GF-D8 (cell line): ENCODE data around the gene WDR91.
"Not testable (repeated sequence)": the region's sequence is repeated elsewhere in the genome, so short reads cannot be mapped to it uniquely, and the experiment has no call there.

Experiments used
- DNase-seq: peaks from one replicate; lab custom pipeline; 2025; lab: John Stamatoyannopoulos, UW

Gene WDR91

DNA sequence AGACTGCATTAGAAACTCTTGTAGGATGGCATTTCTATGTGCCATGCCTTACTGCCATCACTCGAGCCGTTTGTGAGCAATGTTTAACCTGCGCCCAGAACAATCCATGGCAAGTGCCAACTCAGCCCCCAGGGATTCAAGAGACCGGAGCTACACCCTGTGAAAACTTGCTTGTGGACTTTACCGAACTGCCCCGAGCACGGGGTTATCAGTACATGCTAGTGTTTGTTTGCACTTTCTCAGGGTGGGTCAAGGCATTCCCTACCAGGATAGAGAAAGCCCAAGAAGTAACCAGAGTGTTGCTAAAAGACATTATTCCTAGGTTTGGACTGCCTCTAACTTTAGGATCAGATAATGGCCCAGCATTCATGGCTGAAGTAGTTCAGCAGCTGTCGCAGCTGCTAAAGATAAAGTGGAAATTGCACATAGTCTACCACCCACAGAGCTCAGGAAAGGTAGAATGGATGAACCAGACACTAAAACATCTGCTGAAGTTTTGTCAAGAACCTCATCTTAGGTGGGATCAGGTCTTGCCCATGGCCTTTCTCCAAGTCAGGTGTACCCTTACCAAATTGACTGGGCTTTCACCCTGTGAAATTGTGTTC lies 31.9 kb downstream of the WDR91 start:
- no peak for DNase-seq

DNA sequence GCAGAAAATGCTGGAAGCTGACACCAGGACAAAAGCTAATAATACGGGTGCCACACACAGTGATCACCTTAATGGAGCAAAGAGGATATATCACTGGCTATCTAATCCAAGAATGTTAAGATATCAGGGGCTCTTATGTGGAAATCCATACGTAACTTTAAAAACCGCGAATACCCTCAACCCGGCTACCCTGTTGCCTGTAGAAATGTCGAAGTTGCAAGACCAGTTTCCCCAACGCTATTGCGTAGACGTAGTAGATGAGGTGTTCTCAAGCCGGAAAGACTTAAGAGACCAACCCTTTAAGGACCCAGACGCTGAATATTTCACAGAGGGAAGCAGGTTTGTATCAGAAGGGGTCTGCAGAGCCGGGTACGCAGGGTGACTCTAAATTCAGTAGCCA lies 33.0 kb downstream of the WDR91 start:
- DNase-seq: no peak

DNA sequence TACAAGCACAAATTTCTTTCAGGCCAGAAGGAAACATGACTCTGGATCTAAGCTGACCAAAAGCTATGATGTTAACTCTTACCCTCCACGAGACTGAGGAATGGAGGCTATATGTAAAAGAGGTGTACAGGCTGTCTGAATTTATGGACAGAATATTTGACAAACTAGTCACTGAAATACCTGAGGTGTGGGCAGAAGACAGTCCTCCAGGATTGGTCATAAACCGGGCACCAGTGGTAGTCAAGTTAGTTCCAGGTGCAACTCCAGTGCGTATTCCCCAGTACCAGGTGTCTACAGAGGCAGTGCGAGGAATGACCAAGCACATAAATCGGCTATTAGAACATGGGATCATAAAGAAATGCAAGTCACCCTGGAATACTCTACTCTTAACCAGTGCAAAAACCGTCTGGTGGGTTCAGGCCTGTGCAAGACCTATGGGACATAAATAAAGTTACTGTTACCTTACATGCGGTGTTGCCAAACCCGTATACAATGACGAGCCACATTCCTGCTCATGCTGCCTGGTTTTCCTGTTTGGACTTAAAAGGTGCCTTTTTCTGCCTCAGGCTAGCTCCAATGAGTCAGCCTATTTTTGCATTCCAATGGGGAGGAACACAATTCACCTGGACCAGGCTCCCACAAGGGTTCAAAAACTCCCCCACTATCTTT lies 34.2 kb downstream of the WDR91 start:
- DNase-seq: no peak

DNA sequence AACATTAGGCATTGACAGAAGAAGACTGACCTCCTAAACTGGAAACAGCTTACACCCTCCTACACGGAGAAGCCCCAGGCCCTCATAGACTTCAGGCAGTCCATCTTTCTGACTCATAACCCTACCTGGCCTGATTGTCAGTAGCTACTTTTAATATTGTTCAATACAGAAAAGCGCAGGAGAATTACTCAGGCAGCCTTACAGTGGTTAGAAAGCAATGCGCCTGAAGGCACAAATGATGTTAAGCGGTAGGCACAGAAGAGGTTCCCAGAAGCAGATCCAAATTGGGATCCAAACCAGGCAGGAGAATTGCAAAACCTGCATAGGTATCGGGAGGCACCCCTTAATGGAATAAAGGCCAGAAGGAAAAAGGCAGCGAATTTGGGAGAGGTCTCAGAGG lies 35.4 kb downstream of the WDR91 start:
- no peak for DNase-seq

- DNase-seq: no peak
These were observed 36.4 kb downstream of the WDR91 start for GRCh38 chr7:135174941-135175340.

DNA sequence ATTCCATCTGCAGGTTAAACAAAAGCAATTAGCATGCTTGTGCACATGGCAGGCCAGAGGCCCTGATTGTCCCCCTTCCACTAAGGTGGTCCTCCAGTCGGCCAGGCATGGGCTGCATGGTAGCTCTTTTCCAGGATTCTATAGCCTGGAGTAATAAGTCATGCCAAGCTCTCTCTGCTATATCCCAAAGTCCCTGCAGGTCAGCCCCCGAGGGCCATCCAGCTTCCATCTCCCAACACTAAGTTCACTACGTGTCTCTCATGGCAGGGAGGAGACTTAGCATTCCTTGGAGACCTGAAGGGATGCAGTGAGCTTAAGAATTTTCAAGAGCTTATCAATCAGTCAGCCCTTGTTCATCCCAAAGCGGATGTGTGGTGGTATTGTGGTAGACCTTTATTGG lies 37.4 kb downstream of the WDR91 start:
- not testable (repeated sequence) for DNase-seq

GRCh38 chr7:135171581-135172291 lies 39.6 kb downstream of the WDR91 start:
- not testable (repeated sequence) for DNase-seq

- DNase-seq: not testable (repeated sequence)
These were observed 40.3 kb downstream of the WDR91 start for GRCh38 chr7:135170998-135171481.

GRCh38 chr7:135170274-135170997 lies 40.9 kb downstream of the WDR91 start, which contains the start of gene CYREN:
Gene CYREN, minus strand, starts transcription at chr7:135170707. Its CDS starts 1,785 bp downstream, at chr7:135168922.
- DNase-seq: peak; percentile 91

- peak; percentile 32 for DNase-seq
These were observed 41.4 kb downstream of the WDR91 start for GRCh38 chr7:135169964-135170273.

DNA sequence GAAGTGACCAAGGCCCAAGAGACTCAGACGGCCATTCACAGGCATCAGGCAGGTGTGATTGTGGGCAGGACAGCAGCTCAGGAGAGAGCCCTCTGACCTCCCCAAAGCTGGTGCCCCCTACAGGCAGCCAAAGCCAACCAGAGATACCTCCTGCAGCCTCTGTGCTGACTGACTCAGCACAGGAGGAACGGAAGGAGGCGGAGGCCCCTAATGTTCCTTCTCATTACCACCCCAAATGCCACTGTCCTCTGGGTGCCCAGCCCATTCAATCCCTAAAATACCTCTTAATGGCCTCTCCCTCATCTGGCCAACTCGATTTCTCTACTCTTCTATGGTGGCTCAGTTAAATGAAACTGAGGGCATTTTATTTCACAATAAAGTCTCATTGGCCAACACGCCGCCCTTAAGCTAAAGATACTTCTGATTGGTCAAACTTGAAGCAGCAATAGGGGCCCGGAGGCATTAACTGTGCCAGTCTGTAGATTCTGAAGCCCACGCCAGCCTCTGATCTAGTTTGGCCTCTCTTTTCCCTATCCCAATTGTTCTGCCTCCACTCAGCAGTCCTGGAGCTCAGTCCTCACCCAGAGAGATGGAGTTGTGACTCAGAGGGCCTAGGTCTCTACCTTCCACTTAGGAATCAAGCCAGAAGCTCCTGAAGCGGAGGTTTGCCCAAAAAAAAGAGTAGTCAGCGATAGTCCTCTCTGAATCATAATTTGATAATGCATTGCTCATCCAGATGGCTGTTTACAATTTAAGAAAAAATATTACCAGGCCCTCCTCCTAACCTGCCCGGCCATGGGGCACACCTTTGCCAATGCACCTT lies 42.0 kb downstream of the WDR91 start:
- DNase-seq: peak; percentile 82

GRCh38 chr7:135168489-135169140 lies 42.7 kb downstream of the WDR91 start:
- no peak for DNase-seq

GRCh38 chr7:135168001-135168400 lies 43.3 kb downstream of the WDR91 start:
- DNase-seq: no peak

DNA sequence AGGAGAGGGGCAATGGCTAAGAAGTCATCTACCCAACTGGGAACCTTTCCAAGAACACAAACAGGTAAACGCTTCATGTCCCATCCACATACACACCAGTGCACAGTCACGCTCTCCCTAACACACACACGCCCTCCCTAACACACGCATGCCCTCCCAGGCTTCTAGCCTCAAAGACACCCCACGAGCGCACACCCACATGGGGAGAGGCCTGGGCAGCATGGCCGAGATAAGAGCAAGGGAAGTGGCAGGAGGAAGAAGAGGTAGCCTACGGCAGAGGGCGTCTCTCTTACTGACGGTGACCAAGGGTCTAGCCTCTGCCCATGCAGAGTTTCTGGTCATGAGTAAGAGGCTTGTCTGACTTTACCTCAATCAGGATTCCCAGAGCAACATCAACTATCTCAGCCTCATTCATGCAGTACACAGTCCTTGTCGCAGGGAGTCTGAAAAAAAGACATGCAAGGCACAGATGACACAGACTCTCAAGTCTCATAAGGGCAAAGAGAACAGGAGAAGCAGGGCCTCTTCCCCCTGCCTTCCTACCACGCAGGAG lies 43.9 kb downstream of the WDR91 start:
- peak; percentile 43 for DNase-seq

- peak; percentile 61 for DNase-seq
These were observed 44.9 kb downstream of the WDR91 start for GRCh38 chr7:135166338-135166990.

- no peak for DNase-seq
These were observed 45.5 kb downstream of the WDR91 start for GRCh38 chr7:135165862-135166261.

- no peak for DNase-seq
These were observed 46.8 kb downstream of the WDR91 start for GRCh38 chr7:135164357-135165061.

DNA sequence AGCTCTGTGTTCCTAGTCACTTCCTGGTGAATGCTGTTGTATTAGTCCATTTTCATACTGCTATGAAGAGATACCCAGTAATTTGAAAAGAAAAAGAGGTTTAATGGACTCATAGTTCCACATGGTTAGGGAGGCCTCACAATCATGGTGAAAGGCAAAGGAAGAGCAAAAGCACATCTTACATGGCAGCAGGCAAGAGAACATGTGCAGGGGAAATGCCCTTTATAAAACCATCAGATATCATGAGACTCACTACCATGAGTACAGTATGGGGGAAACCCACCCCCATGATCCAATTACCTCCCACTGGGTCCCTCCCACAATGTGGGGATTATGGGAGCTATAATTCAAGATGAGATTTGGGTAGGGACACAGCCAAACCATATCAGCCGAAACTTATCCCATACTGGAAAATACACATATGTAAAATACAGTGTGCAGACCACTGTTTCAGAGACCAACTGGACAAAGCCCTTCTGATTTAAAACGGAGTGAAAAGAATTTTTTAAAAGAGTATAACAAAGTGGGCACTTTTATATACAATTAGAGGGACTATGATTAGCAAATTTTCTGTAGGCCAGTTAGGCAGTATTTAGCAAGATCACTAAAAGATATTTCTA lies 48.8 kb downstream of the WDR91 start:
- no peak for DNase-seq

GRCh38 chr7:135161669-135162068 lies 49.7 kb downstream of the WDR91 start:
- DNase-seq: no peak
